Uterus (tissue), 2 donors: ENCODE measurements around the gene C15orf39.

Experiments
- CTCF ChIP-seq, 4 experiments: fragments of 200-600 bp in 2 of 4; fragments of 450-650 bp in 2 of 4; sonication (generic) in 2 of 4; IDR thresholded peaks; one replicate each; pipeline ENCODE4 v1.5.1; 2016 to 2019; ENCODE audit warnings: antibody characterized with exemption in 4 of 4, mild to moderate bottlenecking in 2 of 4, moderate library complexity in 1 of 4
- POLR2A ChIP-seq, 2 donors: fragments of 450-650 bp; IDR thresholded peaks; one replicate each; pipeline ENCODE4 v1.6.1; 2016; ENCODE audit warnings: antibody characterized with exemption in 2 of 2, mild to moderate bottlenecking in 1 of 2, moderate library complexity in 1 of 2

GRCh38 chr15:75230551-75231371 lies 29.1 kb downstream of the C15orf39 start:
- TF ChIP-seq CTCF (IDR thresholded peaks at IDR 0.05) (no peak), POLR2A (IDR thresholded peaks at IDR 0.05) (no peak)
